Measurements from ENCODE around the gene PANX1. TPM values are rescaled to one million over a fixed set of nuclear protein-coding genes. Genes with fewer than 3 reads are reported as not detected.
A peak's percentile ranks its signal among the peaks of the same experiment; 100 is the strongest.

Gene PANX1
- total RNA-seq, 1 experiment from 2014 or later, result 49.8 TPM

DNA sequence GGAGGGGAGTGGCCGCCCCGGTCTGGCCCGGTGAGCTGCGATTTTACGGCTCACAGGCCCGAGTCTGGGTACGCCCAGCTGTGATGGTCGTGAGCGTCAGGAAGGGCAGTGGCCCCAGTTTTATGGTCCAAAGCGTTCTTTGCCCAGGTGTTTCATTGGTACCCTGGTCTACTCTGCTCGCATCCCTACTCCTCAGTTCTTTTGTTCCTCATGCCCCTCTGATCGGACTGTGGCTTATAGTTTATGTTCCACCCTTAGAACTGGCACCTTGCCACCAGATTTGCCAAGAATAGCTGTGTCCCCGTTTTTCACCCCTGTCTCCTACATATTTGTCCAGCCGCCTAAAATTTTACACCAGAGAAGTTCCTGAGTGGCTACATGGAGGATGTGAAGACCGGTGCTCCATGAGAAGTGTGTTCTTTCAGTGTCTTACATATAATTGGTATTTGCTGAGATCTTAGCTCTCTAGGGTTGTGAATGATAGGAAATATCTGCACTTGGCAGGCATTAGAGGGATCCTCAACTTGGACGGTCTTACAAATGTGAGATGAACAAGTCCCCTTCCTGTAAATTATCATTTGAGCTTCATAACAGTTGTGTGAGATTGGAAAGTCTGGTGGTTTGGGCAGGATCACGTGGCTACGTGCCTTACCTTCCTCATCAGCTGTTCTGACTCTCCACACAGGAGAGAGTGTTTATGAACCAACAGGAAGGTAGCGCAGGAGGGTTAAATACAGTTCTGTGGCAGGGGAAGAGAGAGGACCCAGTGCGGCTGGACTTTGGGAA, 1.1 kb downstream of the PANX1 start:
- DNase-seq (ENCODE audit: low read depth), result peak; percentile 44

DNA sequence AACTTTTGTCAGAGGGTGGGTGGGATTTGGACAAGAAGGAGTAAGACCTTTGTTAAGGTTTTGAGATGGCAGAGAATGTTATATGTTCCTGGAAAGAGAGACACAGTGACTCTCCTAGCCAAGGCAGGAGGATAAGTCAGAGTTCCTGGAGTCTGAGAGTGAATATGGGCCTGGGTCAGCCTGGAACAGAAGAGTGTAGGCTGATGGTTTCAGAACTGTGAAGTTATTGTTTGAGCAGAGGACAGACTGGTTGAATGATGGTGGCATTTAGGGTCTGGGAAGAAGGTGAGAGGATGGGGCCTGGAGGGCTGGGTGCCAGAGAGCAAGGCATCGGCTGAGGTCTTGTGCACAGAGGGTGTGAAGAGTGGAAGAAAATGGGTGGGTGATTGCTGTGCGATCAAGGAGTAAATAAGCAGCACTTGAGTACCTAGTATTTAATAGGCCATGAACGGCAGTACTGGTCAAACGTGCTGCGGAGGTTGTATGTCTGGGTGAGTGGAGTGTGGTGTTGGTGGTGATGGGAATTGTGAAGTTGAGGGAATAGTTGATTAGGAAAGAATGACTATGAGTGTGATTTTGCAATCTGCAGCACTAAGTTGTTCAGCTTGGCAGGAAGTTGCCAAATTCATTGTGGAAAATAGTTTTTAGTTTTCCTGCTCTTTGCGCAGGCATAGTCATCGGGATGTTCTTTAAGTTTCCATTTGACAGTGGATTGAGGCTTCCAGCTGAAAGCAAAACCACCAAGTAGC, 1.8 kb downstream of the PANX1 start:
- peak; percentile 77 for DNase-seq (ENCODE audit: low read depth)

DNA sequence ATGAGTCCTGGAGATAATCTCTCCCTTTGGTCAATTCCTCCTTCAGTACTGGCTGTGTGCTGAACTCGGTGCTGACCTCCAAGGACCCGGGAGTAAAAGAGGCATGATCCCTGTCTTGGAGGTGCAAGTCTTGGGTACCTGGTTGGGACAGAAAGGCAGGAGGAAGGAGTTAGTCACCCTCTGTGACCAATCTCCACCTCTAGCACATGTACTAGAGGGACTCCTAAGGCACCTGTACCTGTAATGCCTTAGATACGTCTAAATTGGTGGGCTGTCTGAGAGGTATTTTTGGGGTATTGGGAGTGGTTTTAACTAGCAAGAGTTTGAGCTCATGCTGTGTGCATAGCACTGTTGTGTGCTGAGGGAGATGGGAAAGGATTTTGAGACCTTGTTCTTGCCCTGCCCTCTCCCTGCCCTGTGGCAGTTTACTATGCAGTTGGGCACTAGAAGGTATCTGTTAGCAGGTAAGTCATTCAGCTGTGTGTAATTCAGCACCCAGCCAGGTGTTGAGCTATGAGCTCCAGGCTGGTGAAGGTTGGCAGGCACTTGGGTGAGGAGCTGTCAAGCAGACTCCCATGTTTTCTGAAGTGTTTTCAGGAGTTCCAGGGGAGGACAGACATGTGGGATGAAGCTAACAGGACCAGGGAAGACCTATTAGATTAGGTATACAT, 2.5 kb downstream of the PANX1 start:
- DNase-seq (ENCODE audit: low read depth), result no peak

DNA sequence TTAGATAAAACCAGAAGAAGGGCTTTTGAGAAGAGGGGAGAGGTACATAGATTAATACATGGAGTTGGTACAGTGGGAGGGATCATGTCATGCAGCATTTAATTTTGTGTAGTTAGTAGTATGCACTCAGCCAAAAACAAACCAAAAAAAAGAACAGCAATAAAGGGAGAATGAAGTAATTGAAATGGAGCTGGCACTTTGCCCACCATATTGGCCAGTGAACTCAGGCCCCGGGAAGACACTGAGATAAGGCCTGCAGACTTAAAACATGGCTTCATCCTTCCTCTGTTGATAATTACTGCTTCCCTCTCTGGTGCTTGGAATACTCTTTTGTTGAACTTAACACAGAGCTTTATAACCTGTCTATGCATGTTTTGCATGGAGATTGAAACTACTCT, 3.1 kb downstream of the PANX1 start:
- peak; percentile 49 for DNase-seq (ENCODE audit: low read depth)

DNA sequence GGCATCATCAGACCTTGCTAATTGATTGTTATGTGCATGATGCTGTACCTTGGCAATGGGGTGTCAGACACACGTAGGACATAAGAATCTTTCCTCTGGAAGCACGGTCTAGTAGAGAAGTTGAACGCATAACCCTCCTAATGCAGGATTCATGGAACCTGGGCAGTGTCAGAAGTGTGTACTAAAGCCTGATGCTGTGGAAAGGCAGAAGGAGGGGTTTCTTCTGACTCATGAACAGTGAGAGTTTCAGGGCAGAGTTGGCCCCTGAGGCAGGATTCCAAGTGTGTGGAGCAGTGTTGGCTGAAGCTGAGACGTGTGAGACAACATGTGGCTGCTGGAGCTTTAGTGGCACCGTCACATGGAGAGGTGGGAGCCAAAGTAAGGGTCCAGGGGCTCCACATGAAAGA, 3.5 kb downstream of the PANX1 start:
- peak; percentile 97 for DNase-seq (ENCODE audit: low read depth)

DNA sequence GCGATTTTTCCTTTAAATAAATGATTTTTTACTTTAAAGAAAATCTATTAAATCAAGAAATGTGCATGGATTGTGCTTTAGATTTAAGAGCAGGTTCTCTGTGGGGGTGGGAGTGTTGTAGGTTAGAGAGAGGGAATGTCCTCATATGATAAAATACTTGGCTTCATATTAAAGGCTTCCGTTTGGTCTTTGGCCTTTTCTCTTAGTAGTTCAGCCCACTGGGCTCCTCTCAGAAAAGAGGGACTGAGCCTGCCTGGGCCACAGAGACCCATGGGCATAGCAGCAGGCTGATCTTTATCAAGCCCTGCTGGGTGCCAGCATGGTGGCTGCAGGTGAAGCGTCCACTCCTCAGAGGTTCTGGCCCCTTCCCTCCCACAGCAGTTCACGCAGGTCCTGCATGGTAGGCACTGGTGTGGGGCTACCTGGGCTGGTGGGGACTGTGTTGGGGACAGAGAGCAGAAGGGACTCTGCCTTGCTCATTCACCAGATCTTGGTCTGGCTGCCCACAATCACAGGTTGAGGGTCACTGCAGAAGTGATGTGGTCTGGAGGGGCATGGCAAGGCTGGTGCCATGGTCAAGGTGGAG, 4.3 kb downstream of the PANX1 start:
- no peak for DNase-seq (ENCODE audit: low read depth)

DNA sequence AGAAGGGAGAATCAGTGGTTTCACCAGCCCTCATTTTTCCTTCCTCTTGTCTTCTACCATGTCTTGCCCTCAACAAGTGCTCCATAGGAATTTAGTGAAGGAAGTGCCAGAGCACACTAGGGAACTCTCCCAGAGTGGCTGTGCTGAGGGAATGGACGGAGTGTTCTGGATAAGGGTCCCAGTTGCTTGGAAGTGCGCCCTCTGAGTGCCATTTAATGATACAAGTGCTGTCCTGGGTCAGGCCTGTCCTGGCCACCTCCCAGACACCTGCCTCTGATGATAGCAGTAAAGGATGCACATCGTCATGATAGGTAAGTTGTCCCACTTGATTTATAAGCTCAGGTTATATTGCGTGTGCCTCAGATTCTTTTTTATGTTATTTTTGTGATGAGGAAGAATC, 5.1 kb downstream of the PANX1 start:
- no peak for DNase-seq (ENCODE audit: low read depth)

DNA sequence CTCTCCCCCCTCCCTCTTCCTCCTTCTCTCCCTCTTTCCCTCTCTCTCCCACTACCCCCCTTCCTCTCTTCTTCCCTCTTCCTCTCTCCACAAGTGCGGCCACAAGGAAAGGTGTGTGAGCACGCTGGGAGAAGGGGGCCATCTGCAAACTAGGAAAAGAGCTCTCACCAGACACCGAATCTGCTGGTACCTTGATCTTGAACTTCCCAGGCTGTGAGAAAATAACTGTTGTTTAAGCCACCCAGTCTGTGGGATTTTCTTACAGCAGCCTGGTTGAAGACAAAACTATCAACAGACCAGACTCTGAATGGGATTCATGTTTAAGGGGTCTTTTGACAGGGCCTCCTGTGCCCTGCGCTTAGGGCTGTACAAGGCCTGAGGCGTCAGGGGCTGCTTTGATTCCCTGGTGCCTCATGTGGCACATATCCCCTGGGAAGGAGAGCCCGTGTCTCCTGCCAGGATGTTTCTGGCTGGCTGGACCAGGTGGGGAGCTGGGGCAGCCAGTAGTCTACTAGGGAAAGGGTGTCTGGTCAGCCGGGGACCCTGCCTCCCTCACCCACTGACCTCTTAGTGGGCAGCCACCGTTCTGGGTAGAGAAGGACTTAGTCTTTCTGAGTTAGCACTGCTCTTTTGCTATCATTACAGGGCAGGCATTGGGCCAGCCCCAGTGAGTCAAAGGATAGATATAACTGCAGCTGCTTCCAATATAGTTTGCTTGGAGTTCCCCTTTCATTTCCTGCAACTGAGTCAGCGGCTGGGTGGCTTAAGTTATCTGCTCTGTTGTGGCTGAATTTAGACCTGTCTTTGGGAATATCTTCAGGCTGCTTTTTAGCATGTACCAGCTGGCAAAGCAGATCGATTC, 6.2 kb downstream of the PANX1 start:
- DNase-seq (ENCODE audit: low read depth), result peak; percentile 93

DNA sequence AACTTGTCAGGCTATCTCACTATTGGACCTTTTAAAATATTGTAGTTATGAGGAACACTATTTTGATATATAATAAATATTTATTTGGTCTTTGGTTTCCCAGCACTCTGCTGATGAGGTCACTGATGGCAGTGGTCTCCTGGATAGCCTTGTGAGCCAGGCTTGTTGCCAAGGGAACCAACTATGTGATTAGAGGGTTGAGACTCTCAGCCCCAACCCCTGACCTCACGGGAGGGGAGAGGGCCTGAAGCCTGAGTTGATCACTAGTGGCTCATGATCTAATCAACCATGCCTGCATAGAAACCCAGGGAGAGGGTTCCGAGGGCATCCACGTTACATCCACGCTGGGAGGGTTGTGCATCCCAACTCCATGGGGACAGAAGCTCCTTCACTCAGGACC, 10.8 kb downstream of the PANX1 start:
- peak; percentile 69 for DNase-seq (ENCODE audit: low read depth)

DNA sequence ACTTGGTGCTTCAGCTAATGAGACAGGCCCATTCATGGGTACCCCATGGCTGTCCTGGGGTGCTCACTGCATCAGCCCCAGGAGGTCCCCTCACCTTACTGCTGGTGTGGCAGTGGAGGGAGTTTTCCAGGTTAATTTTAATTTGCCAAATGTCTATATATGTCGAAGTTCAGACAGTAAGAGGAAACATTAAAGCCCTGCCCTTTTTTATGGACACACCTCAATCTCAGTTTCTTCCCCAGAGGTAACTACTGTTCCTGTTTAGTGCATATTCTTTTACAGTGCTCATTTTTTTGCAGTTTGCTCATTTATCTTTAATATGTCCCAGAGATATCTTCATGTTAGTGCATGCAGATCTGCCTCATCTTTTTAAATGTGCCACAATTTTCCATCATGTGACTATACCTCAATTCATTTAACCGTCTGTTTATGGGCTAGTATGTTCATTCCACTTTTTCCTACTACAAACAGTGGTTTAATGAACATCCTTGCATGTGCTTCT, 11.6 kb downstream of the PANX1 start:
- DNase-seq (ENCODE audit: low read depth), result no peak

DNA sequence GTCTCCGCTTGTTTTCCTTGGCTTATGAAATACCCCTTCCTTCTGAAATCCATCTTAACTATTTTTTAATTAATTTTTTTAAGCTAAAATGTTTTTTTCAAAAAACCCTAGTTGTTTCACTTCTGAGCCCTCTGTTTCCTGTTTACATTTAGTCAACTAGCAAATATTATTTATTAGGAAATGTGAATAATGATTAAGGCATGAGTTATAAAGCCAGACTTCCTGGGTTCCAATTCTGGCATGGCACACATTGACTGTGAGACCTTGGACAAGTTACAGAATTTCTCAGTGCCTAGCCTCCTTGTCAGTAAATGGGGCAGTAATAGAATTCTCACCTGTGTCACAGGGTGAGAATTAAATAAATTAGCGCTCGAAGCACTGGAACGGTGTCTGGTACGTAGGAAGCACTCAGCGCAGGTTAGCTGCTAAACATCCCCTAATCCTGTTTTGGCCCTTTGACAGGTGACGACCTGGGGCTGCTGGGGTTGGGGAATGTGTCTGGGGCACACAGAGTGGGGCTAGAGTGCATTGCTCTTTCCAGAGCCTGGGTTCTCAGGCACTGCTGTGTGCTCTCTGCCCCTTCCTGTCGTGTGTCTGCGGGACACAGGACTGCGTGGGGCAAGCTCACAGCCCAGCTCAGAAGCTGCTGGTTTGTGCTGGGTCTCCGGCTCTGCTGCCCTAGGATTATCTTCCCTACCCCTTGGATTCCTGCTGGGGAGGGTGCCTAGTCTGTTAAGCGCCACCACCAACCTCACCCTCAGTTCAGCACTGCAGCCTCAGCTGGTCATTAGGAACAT, 13.1 kb downstream of the PANX1 start:
- no peak for DNase-seq (ENCODE audit: low read depth)

DNA sequence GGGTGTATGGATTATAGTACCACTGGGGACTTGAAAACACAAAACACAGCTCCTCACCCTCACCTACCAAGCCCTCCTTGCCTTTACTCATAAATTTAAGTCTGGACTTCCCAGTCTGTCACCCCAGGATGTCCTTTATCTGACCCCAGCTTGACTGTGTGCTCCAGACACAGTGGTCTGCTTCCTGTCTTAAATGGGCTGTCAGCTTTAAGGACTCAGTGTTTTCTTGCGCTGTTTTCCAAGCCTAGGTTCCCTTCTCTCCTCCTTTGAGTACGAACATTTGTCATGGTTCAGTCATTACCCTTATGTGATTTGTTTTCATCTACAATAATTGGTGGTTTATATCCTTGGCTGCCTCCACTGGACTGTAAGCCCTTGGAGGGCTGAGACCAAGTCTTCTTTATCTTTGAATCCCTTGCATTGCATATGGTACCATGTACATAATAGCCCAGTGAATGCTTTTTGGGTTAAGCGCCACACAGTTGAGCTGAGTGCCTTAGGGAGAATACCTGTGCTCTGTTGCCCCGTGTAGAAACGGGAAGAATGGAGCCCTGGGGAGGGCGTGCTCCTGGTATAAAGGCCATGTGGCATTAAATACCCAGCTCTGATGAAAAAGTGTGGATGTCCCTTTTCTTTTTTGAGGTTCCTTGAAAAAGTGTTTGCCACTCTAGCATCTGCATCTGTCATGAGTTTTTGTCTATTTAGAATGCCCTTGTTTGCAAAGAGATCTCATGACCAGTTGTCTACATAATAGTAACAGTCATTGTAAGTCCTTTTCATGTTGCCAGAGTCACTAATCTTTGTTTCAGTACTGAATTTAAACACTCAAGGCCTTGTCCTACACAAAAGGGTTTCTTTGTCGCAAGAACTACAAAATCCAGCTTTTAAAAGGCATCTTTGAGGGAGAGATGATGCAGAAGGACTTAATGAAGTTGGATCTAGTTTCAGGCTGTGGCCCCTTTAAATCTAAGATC, 14.0 kb downstream of the PANX1 start:
- peak; percentile 36 for DNase-seq (ENCODE audit: low read depth)

DNA sequence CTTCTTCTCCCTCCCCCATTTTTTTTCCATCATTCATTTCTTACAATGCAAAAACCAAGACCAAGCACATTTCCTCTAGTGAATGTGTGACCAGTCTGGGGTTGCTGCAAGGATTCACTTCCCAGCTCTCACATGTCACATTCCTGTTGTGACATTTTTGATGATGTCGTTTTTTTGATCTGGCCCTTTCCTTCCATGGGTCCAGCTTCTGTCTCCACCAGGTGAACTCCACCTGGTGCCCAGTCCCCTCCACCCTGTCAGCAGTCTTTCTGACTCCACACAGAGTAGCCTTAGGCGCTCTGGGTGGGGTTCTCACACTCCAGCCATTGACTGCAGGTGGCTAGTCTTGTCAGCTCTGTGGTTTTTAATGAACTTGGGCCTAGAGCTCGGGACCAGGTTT, 15.6 kb downstream of the PANX1 start:
- DNase-seq (ENCODE audit: low read depth), result peak; percentile 33

DNA sequence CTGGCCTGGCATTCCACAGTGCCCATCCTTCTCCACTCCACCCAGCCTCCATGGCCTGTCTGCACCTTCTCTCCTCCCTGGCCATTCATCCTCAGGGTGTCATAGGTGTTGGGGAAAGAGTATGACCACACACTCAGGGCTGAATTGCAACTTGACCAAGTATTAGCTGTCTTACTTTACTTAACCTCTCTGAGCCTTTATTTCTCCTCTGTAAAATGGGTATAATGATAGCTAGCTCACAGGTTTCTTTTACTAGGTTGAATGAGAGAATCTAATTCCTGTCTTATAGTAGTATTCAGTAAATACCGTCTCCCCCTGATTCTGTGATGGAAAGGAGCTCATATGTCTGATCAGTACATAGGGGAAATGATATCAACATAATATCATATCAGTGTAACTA, 16.0 kb downstream of the PANX1 start:
- no peak for DNase-seq (ENCODE audit: low read depth)

DNA sequence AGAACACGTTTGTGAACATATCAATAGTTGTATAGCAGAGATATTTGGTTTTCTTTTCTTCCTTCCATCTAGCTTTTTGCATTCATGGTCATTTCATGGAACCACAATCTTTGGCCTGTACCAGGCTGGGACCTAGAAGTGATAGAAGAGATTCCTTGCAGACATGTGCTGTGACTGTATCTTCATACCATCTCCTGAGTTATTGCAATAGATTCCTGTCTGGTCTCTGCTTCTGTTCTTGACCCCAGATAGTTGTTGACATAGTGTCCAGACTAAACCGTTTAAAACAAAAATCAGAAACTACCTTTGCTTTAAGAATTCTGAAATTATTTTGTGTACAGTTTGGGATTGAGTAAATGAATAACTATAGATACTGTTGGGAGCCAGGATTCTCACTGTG, 16.8 kb downstream of the PANX1 start:
- no peak for DNase-seq (ENCODE audit: low read depth)

DNA sequence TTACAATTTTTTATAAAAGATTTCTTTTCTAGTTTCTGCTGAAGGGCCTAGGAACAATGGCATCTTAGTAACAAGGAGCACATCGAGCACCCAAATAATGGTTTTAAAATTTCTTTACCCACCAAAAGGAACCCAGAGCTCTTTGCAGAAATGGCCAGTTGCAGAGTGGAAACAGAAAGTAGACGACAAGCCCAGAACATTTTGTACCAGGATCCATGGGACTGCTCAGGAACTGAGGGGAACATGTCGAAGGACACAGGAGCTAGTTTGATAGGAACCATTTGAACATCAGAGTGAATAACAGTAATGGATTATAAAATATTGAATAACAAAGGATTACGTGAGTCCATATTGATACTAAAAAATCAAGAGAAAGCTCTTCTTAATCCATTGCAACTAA, 17.3 kb downstream of the PANX1 start:
- no peak for DNase-seq (ENCODE audit: low read depth)

DNA sequence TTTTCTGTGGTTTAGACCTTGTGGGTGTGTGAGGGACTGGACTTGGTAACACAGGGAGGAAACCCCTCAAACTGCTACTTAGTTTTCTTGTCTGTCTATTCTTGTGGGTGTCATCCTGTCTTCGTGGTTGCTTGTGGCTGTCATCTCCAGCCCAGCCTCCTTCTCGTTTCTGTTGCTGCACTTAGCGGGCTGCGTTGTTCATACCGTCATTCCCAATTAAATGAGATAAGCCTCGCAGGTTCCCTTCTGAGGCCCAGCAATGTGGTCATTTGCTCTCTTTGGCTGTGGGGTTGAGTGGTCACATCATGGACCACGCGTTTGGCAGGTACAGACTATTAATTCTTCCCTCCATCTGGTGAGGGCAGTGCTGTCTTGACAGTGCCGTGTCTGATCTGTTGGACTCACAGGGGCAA, 18.8 kb downstream of the PANX1 start:
- no peak for DNase-seq (ENCODE audit: low read depth)

DNA sequence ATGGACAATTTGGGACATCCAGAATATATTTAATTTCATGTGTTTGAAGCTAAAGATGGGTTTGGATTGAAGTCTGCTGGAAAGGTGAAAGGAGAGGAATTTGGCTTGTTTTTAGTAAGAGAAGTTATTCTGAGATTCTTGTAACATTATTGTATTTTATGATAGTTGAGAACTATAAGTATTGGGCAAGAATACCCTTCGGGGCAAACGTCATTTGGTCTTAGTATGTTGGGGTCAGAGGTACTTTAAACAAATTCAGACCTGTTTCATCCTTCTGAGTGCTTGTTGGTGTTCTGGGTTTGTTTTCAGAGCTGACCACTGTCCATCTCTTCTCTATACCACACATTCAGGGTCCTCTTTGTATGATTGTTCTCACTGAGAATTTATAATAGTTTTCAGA, 19.5 kb downstream of the PANX1 start:
- no peak for DNase-seq (ENCODE audit: low read depth)

DNA sequence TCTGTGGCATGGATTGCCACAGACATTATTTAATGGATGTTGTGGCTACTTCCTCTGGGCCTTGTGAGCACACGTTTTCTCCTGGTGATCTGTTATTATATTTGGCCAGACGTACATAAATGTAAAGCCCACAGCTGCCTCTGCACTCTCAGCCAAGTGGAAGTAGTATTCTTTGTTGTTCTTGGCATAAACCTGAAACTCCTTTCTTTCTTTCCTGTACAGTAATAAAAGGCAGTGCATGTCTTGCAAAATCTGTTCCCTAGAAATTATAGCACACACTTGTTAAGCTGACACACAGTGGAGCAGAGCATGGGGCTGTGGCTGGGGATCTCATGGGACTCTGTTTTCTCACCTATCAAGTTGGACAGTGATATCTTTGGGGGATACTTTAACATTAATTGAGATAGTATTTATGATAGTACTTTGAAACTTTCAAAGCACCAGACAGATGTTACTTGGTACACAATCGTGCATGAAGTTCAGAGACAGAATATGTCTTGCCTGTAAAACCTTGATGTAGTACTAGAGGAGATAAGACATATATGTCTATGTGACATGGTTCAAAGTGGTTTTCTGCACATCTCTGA, 20.9 kb downstream of the PANX1 start:
- DNase-seq (ENCODE audit: low read depth), result no peak

Measured in M059J (cell line).